HG02642 (cell line): ENCODE data around the gene HAPLN2.
"Not testable (repeated sequence)": the region's sequence is repeated elsewhere in the genome, so short reads cannot be mapped to it uniquely, and the experiment has no call there.

Experiments used
- ATAC-seq: cut with Tn5 transposase; IDR thresholded peaks from one replicate; pipeline ENCODE4 v1.9.1; 2021; ENCODE audit warnings: mild to moderate bottlenecking; ENCODE audit not compliant: unreplicated experiment, poor library complexity

The HAPLN2 gene

GRCh38 chr1:156615946-156616345 lies 3.3 kb upstream of the HAPLN2 start:
- ATAC-seq: no peak

- no peak for ATAC-seq
Measured at GRCh38 chr1:156616463-156616862, 2.8 kb upstream of the HAPLN2 start.

GRCh38 chr1:156619582-156619955 lies 354 bp downstream of the HAPLN2 start:
- no peak for ATAC-seq

GRCh38 chr1:156622581-156623297 lies 3.5 kb downstream of the HAPLN2 start:
- ATAC-seq: no peak

GRCh38 chr1:156623946-156624813 lies 5.0 kb downstream of the HAPLN2 start:
- no peak for ATAC-seq

- ATAC-seq: no peak
Measured at GRCh38 chr1:156624814-156625435, 5.7 kb downstream of the HAPLN2 start.

GRCh38 chr1:156625436-156626078 lies 6.3 kb downstream of the HAPLN2 start:
- ATAC-seq: no peak

- ATAC-seq: no peak
Measured at GRCh38 chr1:156626079-156626438, 6.8 kb downstream of the HAPLN2 start.

GRCh38 chr1:156627313-156627880 lies 8.2 kb downstream of the HAPLN2 start:
- ATAC-seq: no peak

GRCh38 chr1:156629823-156630449 lies 10.7 kb downstream of the HAPLN2 start:
- ATAC-seq: no peak

- ATAC-seq: not testable (repeated sequence)
Measured at GRCh38 chr1:156631152-156631551, 11.9 kb downstream of the HAPLN2 start.

- ATAC-seq: no peak
Measured at GRCh38 chr1:156632355-156632754, 13.1 kb downstream of the HAPLN2 start.

- ATAC-seq: no peak
Measured at GRCh38 chr1:156638189-156638985, 19.2 kb downstream of the HAPLN2 start.

- ATAC-seq: no peak
Measured at GRCh38 chr1:156639601-156640101, 20.4 kb downstream of the HAPLN2 start.

- ATAC-seq: no peak
Measured at GRCh38 chr1:156640842-156641706, 21.9 kb downstream of the HAPLN2 start.

- no peak for ATAC-seq
Measured at GRCh38 chr1:156641761-156642264, 22.6 kb downstream of the HAPLN2 start, which contains the start of gene BCAN. Gene BCAN, plus strand, starts transcription at chr1:156642117. Its CDS starts 3,938 bp downstream, at chr1:156646055.

- ATAC-seq: no peak
Measured at GRCh38 chr1:156642265-156643048, 23.2 kb downstream of the HAPLN2 start.
